ENCODE data around the gene CHD9NB.

- no peak for TF ChIP-seq CTCF (IDR thresholded peaks at IDR 0.05)
- TF ChIP-seq POLR2A (IDR thresholded peaks at IDR 0.05) = no peak
Measured at GRCh38 chr16:53034306-53034705, 18.4 kb downstream of the CHD9NB start.
